Measurements from ENCODE around the gene ALOX5. TPM values are rescaled to one million over a fixed set of nuclear protein-coding genes. Genes with fewer than 3 reads are reported as not detected.
"Not testable (repeated sequence)": the region's sequence is repeated elsewhere in the genome, so short reads cannot be mapped to it uniquely, and the experiment has no call there.

The ALOX5 gene
- total RNA-seq, 1 experiment from 2014 or later = 2.1 TPM

DNA sequence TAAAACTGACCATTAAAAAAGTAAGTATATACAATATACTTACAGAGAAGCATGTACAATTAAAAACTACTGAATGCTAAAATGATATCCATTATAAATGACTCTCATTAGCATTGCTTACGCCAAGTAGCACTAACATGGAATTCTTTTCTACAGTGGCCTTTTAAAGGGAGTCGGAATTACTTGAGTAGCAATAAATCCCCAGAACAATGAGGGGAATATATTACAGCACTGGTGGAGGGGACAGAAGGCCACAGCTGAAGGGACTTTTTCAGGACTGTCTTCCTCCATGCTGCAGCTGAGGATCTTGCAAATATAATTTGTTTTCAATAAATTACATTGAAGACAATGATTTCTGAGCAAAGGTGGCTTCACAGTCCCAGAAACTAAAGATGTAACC lies 97.0 kb downstream of the ALOX5 start:
- DNase-seq (ENCODE audit: low read depth) = no peak
- in situ Hi-C loops (cut with HindIII; ENCODE audit: low pct_unique_long_range_greater_than_20kb, low sequenced_read_pairs) = no loop called here

DNA sequence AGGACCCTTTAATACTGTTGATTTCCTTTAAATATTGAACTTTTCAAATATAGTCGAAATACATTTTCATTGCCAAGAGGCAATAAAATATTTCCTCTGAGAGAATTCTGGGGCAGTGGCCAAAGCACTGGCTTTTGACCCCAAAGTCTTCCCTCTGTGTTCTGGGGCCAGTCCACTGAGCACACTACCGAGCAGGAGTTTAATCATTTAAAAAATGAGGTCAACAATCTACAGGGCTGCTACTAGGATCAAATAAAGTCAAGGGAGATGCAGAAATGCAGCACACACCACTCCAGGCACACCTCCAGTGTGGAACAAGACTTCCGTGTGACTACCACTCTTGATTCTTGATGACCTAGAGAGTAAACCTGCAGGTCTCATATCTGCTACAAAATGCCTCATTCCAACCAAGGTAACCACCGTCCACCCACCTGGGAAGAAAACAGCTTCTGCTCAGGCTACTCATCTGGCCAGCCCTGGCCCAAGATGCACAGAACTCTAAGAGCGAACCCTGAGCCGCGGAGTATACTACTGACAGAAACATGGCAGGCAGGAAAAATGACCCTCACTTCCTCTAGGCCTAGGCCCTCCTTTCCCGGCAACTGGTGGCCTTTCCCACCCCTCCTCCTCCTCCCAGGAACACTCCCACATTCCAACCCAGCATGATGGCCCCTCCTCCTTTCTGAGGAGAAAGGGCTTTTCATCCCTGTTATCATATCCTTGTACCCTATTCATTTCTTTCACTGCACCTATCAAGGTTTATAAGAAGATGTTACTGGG lies 97.7 kb downstream of the ALOX5 start:
- in situ Hi-C loops (cut with HindIII; ENCODE audit: low pct_unique_long_range_greater_than_20kb, low sequenced_read_pairs) = no loop called here
- no peak for DNase-seq (ENCODE audit: low read depth)

DNA sequence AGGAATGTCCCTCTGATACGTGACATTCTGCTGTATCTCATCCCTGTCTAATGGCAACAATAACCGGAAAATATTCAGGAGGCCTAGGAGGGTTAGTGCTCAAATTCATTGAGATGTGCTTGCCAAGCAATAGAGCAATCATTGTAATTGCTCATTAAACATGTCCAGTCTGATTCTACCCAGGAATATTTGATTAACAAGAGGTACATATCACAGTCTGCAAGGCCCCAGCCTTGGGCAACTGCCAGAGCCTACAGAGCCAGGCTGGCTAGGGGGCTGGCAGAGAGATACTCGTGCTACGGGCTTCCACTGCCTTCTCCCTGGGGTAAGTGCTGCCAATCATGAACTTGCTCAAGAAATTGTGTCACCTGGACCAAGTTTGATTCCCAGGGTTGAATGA lies 99.1 kb downstream of the ALOX5 start:
- in situ Hi-C loops (cut with HindIII; ENCODE audit: low pct_unique_long_range_greater_than_20kb, low sequenced_read_pairs) = no loop called here
- DNase-seq (ENCODE audit: low read depth) = no peak

DNA sequence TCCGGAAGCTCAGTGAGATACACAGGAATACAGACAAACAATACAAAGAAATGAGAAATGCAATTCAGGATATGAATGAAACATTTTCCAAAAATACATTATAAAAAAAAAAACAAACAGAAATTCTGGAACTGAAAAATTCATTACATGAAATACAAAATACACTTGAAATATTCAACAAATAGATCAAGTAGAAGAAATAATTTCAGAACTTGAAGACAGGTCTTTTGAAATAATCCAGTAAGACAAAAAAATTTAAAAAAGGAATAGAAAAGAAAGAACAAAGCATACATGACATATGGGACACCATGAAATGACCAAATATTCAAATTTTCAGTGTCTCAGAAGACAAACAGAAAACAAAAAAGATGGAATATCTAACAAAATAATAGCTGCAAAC lies 102.5 kb downstream of the ALOX5 start:
- in situ Hi-C loops (cut with HindIII; ENCODE audit: low pct_unique_long_range_greater_than_20kb, low sequenced_read_pairs) = no loop called here
- DNase-seq (ENCODE audit: low read depth) = no peak

DNA sequence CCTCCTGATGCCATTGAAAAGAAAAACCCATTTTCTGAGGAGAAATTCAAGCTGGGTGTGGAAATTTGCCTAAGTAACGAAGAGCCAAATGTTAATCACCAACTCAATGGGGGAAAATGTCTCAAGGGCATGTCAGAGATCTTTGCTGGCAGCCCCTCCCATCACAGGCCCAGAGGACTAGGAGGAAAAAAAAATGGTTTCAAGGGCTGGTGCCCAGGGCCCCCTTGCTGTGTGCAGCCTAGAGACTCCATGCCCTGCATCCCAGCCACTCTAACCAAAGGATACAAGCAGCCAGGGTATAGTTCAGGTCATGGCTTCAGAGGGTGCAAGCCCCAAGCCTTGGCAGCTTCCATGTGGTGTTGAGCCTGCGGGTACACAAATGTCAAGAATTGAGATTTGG lies 106.3 kb downstream of the ALOX5 start:
- in situ Hi-C loops (cut with HindIII; ENCODE audit: low pct_unique_long_range_greater_than_20kb, low sequenced_read_pairs) = no loop called here
- no peak for DNase-seq (ENCODE audit: low read depth)

DNA sequence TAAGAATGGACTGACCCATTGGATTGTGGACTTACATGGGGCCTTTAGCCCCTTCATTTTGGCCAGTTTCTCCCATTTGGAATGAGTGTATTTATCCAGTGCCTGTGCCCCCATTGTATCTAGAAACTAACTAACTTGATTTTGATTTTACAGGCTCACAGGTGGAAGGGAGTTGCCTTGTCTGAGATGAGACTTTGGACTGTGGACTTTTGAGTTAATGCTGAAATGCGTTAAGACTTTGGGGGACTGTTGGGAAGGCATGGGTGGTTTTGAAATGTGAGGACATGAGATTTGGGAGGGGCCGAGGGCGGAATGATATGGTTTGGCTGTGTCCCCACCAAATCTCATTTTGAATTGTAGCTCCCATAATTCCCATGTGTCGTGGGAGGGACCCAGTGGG lies 107.1 kb downstream of the ALOX5 start:
- DNase-seq (ENCODE audit: low read depth); in situ Hi-C loops (cut with HindIII; ENCODE audit: low pct_unique_long_range_greater_than_20kb, low sequenced_read_pairs): not testable (repeated sequence)

DNA sequence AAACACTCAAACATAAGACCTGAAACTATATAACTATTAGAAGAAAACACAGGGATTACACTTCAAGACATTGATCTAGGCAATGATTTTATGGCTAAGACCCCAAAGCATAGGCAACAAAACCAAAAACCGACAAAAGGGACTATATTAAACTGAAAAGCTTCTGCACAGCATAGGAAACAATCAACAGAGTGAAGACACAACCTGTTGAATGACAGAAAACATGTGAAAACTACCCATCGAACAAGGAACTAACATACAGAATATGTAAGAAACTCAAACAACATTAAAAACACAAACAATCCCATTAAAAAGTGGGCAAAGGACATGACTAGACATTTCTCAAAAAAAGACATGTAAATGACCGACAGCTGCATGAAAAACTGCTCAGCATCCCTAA lies 109.0 kb downstream of the ALOX5 start:
- DNase-seq (ENCODE audit: low read depth) = no peak
- in situ Hi-C loops (cut with HindIII; ENCODE audit: low pct_unique_long_range_greater_than_20kb, low sequenced_read_pairs) = no loop called here

DNA sequence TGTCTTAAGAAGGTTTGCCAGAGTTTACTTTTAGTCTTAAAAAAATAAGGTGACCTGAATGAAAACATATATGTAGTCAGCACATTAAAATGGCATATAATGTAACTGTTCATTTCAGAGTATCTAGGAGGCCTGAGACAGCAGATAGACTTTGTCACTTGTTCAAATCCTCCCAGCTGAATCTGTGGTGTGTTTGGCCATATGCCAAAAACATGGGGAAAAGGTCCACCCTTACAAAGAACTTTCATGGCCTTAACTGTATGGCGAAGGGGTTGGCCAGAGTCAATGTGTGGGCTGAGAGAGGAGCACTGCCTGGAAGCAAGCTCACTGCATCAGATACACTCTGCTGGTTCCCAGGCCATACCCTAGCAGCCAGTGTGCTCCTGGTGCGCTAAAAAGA lies 113.7 kb downstream of the ALOX5 start:
- in situ Hi-C loops (cut with HindIII; ENCODE audit: low pct_unique_long_range_greater_than_20kb, low sequenced_read_pairs) = no loop called here
- DNase-seq (ENCODE audit: low read depth) = no peak

DNA sequence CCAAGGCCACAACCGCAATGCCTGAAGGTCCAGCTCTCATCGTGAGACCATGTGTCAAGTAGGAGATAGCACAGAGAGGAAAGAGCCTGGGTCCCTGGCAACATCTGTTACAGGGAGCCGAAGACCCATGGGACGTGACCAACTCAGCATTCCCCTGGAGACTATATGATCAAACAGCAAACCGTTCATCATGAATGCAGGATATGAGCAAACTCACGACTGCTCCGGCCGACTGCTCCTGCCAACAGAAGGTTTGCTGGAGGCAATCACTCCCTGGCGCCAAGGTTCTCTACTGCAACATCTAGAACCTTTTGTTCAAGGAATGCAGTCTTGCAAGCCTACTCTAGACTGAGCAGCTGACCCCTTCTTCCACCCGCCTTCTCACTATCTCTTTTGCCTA lies 114.3 kb downstream of the ALOX5 start:
- in situ Hi-C loops (cut with HindIII; ENCODE audit: low pct_unique_long_range_greater_than_20kb, low sequenced_read_pairs) = no loop called here
- no peak for DNase-seq (ENCODE audit: low read depth)

DNA sequence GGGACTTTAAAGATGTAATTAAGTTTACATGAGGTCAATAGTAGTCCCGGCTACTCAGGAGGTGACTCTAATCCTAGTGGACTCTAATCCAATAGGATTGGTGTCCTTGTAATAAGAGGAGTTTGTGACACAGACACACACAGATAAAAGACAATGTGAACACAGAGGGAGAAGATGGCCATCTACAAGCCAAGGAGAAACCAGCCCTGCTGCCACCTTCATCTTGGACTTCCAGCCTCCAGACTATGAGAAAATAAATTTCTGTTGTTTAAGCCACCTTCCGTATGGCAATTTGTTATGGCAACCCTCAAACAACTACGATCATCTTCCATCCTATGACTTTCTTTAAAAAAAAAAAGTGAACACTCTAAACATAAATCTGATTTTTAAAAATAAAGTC lies 116.3 kb downstream of the ALOX5 start:
- in situ Hi-C loops (cut with HindIII; ENCODE audit: low pct_unique_long_range_greater_than_20kb, low sequenced_read_pairs) = no loop called here
- no peak for DNase-seq (ENCODE audit: low read depth)

DNA sequence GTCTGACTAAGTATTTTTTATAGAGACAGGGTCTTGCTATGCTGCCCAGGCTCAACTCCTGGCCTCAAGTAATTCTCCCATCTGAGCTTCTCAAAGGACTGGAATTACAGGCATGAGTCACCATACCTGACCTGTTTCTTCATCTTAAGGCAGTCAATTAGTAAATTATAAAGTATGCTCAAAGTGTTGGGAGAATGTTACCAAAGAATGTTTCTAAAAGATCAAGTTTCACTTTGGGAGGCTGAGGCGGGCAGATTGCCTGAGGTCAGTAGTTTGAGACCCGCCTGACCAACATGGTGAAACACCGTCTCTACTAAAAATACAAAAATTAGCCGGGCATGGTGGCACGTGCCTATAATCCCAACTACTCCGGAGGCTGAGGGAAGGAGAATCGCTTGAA lies 117.0 kb downstream of the ALOX5 start:
- in situ Hi-C loops (cut with HindIII; ENCODE audit: low pct_unique_long_range_greater_than_20kb, low sequenced_read_pairs) = no loop called here

More for the DNA sequence above, 117.0 kb downstream of the ALOX5 start:
- DNase-seq (ENCODE audit: low read depth) = no peak

Other genes with a start within 250 kb of the ALOX5 start
- not detected in 2 replicates for gene OR13A1, start 58.6 kb upstream of the ALOX5 start, total RNA-seq (2014; rRNA removed; shearing (Covaris generic); ENCODE audit: low replicate concordance)

Measured in Caki2 (cell line).